SK-N-DZ (cell line): ENCODE data around the gene WDR73. TPM values are rescaled to one million over a fixed set of nuclear protein-coding genes. Genes with fewer than 3 reads are reported as not detected.
"Not testable (repeated sequence)": the region's sequence is repeated elsewhere in the genome, so short reads cannot be mapped to it uniquely, and the experiment has no call there.

Experiments
- DNase-seq: peaks from one replicate; pipeline ENCODE4 v3.0.0-alpha.2; 2015; ENCODE audit warnings: low spot score
- polyA plus RNA-seq, 2 experiments: library from polyadenylated mRNA; depleted of rRNA; stranded (reverse); fragments of >200 nt; gene quantifications; 2 replicates each; pipeline ENCODE4 v1.2.3, GENCODE V29; 2014

The WDR73 gene
- 24.1 and 34.5 TPM in 2 replicates for polyA plus RNA-seq (2014; cell fraction: cytosol; rRNA removed)
- 57.5 and 59.6 TPM in 2 replicates for polyA plus RNA-seq (2014; cell fraction: nucleus; rRNA removed)

DNA sequence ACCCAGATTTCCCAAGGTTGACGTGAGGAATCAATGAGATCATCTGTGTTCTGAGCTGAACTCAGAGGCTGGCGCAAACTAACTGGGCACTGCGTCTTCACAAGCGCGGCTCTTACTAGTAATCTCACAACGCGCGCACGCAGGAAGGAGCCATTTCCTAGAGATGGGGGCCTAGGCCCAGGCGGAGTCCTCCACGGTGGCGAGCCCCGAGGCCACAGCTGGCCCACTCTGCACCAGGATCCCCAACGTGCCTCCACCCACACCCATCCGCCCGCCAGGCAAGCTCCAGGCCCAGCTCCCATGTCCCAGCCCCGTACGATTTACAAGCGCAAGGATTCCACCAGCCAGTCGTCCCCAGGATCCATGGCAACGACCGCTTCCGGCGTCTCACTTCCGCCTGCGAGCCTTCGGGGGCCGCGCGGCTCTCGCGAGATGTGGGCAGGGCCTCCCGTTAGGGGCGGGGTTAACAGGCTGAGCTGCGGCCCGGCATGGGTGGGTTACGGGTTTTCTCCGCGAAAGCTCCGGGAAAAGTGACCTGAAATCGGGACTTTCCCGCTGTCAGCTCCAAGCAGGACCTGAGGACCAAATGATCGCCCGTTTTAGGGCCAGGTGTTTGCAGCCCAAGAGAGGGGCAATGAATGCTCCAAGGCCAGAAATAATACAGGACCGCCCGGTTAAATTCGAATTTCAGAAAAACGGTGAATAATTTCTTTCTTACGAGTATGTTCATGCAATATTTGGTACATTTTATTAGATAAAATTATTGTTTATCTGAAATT, at the start of gene WDR73:
WDR73 (minus strand) TSS at position 374 of the 779 bp plus-strand sequence; CDS start at position 365, 9 bp downstream.
- peak; percentile 92 for DNase-seq

GRCh38 chr15:84703808-84704207, 49.7 kb upstream of the WDR73 start:
- no peak for DNase-seq

DNA sequence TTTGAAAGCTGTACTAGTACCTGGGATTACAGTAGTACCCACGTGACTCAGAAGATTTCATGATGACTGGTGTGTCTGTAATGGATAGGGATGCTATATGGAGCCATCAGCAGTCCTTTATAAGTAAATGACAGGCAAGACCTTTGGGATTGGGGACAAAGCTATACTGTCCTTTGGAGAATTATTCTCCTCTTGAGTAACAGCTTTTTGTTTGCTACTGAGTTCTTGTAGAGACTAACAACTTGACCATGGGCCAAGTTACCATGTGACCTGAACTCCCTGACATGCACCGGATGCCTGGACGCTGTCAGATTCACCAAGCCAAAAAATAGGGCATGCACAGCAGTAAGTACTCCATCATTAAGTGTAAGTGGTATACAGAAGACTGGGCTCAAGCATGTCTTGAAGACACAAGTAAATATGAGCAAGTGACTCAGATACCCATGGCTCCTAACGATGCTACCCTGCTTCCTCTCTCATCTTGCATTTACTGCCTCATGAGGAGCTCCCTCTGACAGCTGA, 48.9 kb upstream of the WDR73 start:
- no peak for DNase-seq

- DNase-seq, result no peak
Measured at GRCh38 chr15:84699538-84700191, 45.6 kb upstream of the WDR73 start.

- DNase-seq, result no peak
Measured at GRCh38 chr15:84697236-84697990, 43.3 kb upstream of the WDR73 start.

DNA sequence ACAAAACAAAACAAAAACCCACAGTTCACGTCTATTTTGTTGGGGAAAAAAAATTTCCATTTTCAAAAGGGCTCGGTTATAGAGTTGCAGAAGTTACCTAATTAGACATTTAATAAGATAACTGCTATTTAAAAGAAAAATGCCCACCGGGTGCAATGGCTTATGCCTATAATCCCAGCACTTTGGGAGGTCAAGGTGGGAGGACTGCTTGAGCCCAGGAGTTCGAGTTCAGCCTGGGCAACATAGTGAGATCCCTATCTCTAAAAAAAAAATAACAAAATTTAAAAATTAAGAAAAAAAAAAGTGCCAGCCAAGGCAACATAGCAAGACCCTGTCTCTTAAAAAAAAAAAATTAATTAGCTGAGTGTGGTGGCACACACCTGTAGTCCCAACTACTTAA, 42.7 kb upstream of the WDR73 start:
- no peak for DNase-seq

- DNase-seq, result no peak
Measured at GRCh38 chr15:84690342-84690741, 36.3 kb upstream of the WDR73 start.

DNA sequence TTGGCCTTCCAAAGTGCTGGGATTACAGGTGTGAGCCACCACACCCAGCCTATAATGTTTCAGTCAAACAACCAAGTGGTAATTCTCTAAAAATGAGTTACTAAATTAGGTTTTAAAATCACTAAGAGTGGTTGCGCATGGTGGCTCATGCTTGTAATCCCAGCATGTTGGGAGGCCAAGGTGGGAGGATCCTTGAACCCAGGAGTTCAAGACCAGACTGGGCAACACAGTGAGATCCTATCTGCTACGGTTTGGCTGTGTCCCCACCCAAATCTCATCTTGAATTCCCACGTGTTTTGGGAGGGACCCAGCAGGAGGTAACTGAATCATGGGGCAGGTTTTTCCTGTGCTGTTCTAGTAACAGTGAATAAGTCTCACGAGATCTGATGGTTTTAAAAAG, 35.8 kb upstream of the WDR73 start:
- DNase-seq, result no peak

GRCh38 chr15:84686446-84686845, 32.4 kb upstream of the WDR73 start:
- DNase-seq, result not testable (repeated sequence)

DNA sequence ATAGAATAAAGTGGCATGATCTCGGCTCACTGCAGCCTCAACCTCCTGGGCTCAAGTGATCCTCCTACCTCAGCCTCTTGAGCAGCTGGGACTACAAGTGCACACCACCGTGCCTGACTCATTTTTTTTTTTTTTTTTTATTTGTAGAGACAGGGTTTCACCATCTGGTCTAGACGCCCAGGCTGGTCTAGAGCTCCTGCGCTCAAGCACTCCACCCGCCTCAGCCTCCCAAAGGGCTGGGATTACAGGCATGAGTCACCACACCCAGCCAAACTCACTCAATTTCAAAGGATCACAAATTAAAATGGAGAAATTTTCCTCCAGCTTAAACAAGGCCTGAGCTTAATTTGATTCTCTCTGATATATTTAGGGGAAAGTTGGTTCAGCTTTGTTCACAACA, 31.2 kb upstream of the WDR73 start:
- DNase-seq, result no peak

GRCh38 chr15:84684092-84684491, 30.0 kb upstream of the WDR73 start:
- DNase-seq, result no peak

- DNase-seq, result no peak
Measured at GRCh38 chr15:84681831-84682230, 27.7 kb upstream of the WDR73 start.

- DNase-seq, result no peak
Measured at GRCh38 chr15:84671211-84671610, 17.1 kb upstream of the WDR73 start.

- no peak for DNase-seq
Measured at GRCh38 chr15:84669726-84670125, 15.6 kb upstream of the WDR73 start.

GRCh38 chr15:84668221-84668982, 14.3 kb upstream of the WDR73 start:
- DNase-seq, result no peak

DNA sequence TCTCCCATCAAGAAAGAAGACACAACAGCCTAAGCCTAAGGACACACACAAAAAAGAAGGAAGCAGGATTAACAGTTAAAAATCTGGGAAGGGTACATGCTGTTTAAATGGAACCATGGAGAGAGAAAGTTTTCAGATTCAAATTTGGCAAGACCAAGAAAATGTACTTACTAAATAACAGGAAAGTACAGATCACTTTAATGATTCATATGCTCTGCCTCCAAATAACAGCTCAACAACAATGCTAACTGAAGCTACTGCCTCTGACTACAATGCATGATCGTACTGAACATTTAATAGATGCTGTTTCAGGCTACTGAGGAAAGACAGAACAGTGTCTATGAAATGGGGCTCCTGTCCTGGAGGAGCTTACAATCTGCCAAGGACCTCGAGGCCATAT, 12.3 kb upstream of the WDR73 start:
- DNase-seq, result no peak

DNA sequence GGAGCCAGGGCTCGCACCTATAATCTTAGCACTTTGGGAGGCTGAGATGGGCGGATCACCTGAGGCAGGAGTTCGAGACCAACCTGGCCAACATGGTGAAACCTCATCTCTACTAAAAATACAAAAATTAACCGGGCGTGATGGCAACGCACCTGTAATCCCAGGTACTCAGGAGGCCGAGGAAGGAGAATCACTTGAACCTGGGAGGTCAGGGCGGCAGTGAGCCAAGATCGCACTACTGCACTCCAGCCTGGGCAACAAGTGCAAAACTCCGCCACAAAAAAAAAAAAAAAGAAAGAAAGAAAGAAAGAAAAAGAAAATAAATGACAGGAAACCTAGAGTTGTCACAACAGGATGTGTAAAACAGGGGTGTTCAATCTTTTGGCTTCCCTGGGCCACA, 6.9 kb upstream of the WDR73 start:
- no peak for DNase-seq

- DNase-seq, result no peak
Measured at GRCh38 chr15:84659904-84660781, 6.1 kb upstream of the WDR73 start.

DNA sequence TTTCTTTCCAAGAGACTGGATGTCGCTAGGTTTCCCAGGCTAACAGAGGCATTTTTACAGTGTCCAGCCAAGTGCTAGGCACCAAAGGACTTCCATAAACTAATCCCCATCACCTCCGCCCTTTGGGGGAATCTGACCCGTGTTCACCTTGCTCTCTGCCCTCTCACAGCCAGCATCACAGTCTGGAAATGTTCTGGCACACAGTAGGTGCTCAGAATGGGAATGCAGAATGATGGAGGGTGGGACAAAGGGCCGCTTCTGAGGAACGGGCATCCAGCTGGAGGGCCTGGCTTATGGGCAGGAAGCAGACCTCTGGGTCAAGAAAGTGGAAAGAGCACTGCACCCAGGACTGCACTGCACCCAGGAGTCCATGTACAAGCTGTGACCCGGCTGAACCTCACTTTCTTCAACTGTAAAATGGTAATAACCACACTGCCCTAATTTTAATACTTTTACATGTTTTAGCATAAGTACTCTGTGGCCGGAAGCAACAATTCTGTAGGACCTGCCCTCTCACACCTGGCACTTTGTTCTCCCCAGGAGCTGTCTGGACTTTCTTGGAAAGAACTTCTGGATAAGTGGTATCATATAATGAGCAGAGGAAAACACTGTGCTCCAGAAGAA, 4.8 kb upstream of the WDR73 start:
- no peak for DNase-seq
